GM12878 (cell line): ENCODE measurements around the gene SFSWAP. TPM values are rescaled to one million over a fixed set of nuclear protein-coding genes. Genes with fewer than 3 reads are reported as not detected.

Source experiments
- ATAC-seq: fragments of 200-7000 bp; cut with Tn5 transposase; 3 replicates; pipeline ENCODE4 v1.9.1; 2020; ENCODE audit warnings: mild to moderate bottlenecking, moderate library complexity
- BruUV-seq: library from RNA; stranded (reverse); fragments of 400-500 nt; replicated peaks from 2 replicates; lab custom pipeline; 2021; lab: Mats Ljungman, UMichigan
- CTCF ChIA-PET: fragments of 300-600 bp; sonication (Branson Sonifier 250); formaldehyde crosslinking; extraction: SDS; loops from one replicate; lab custom pipeline; 2021; ENCODE audit warnings: inconsistent platforms; lab: Yijun Ruan, JAX
- POLR2A ChIA-PET: fragments of 350-600 bp; formaldehyde crosslinking; extraction: SDS; loops from one replicate; lab custom pipeline; 2021; ENCODE audit warnings: inconsistent platforms; lab: Charles Lee
- RAD21 ChIA-PET: fragments of 300-600 bp; sonication (Branson Sonifier 250); formaldehyde crosslinking; loops from one replicate; lab custom pipeline; 2023; ENCODE audit warnings: antibody characterized with exemption; ENCODE audit not compliant: unreplicated experiment; lab: Charles Lee
- SMC1A ChIA-PET: fragments of 300-600 bp; sonication (Branson Sonifier 250); formaldehyde crosslinking; loops from one replicate; lab custom pipeline; 2023; ENCODE audit not compliant: unreplicated experiment, uncharacterized antibody; lab: Charles Lee
- DNase-seq: peaks from one replicate; pipeline ENCODE4 v3.0.0-alpha.2; 2011; ENCODE audit warnings: low read depth, low spot score
- FAIRE-seq: peaks from 3 replicates; lab custom pipeline; 2011; peaks lifted over from hg19 to GRCh38; lab: Jason Lieb, UNC
- H2AFZ ChIP-seq: 2 replicates; pipeline ENCODE4 v1.6.0; 2011; ENCODE audit warnings: low read depth, low read length, control low read depth; ENCODE audit not compliant: control insufficient read depth
- H3K27ac ChIP-seq: 2 replicates; pipeline ENCODE4 v1.5.1; 2011; ENCODE audit warnings: control low read depth; ENCODE audit not compliant: control insufficient read depth, insufficient read depth
- H3K27me3 ChIP-seq, 2 experiments: replicated peaks in 1 of 2; 2 replicates each; pipeline versions ENCODE4 v1.6.0 to v1.6.1; 2011; ENCODE audit warnings: low read length in 1 of 2; ENCODE audit not compliant: control insufficient read depth in 2 of 2, insufficient read depth in 2 of 2
- H3K36me3 ChIP-seq, 2 experiments: 2 replicates each; pipeline ENCODE4 v1.5.1; 2011; ENCODE audit warnings: low read length in 1 of 2; ENCODE audit not compliant: control insufficient read depth in 2 of 2, insufficient read depth in 2 of 2
- H3K4me1 ChIP-seq: 2 replicates; pipeline ENCODE4 v1.6.1; 2011; ENCODE audit warnings: mild to moderate bottlenecking, low read length, moderate library complexity, mixed read lengths; ENCODE audit not compliant: control insufficient read depth, insufficient read depth
- H3K4me2 ChIP-seq: 2 replicates; pipeline ENCODE4 v1.6.0; 2011; ENCODE audit warnings: control low read depth; ENCODE audit not compliant: control insufficient read depth, insufficient read depth
- H3K4me3 ChIP-seq: fragments of 200-600 bp; sonication (generic); 2 replicates; pipeline ENCODE4 v1.5.1; 2016
- H3K79me2 ChIP-seq: 2 replicates; pipeline ENCODE4 v1.6.0; 2011; ENCODE audit warnings: low read length; ENCODE audit not compliant: control insufficient read depth, insufficient read depth
- H3K9ac ChIP-seq: 2 replicates; pipeline ENCODE4 v1.8.0; 2011; ENCODE audit warnings: low read length, control low read depth, mixed read lengths; ENCODE audit not compliant: control insufficient read depth, insufficient read depth
- H3K9me3 ChIP-seq: replicated peaks from 3 replicates; pipeline ENCODE4 v1.5.1; 2011; ENCODE audit warnings: mild to moderate bottlenecking, low read length; ENCODE audit not compliant: control insufficient read depth, insufficient read depth
- H4K20me1 ChIP-seq: 2 replicates; pipeline ENCODE4 v1.6.0; 2011; ENCODE audit not compliant: control insufficient read depth, insufficient read depth
- CBX5 ChIP-seq: sonication (generic); IDR thresholded peaks from 2 replicates; pipeline ENCODE4 v1.6.1; 2016; ENCODE audit warnings: low read depth, moderate library complexity, mild to moderate bottlenecking, inconsistent platforms
- EP300 ChIP-seq, 2 experiments: fragments of 150-350 bp in 1 of 2; IDR thresholded peaks; 2 replicates each; pipeline ENCODE4 v1.6.1; 2011 to 2012; ENCODE audit warnings: low read depth in 2 of 2, low read length in 2 of 2, borderline replicate concordance in 1 of 2, improper control_type of control experiment in 1 of 2, inconsistent platforms in 1 of 2; ENCODE audit not compliant: control insufficient read depth in 1 of 2
- MTA3 ChIP-seq: IDR thresholded peaks from 2 replicates; pipeline ENCODE4 v1.6.1; 2012; ENCODE audit warnings: low read length, inconsistent platforms, borderline replicate concordance
- NKRF ChIP-seq: fragments of 450-650 bp; conservative IDR thresholded peaks from 2 replicates; pipeline ENCODE4 v1.6.1; 2017; ENCODE audit warnings: mild to moderate bottlenecking, moderate library complexity
- POLR2AphosphoS5 ChIP-seq: IDR thresholded peaks from 2 replicates; pipeline ENCODE4 v1.6.1; 2011; ENCODE audit warnings: mild to moderate bottlenecking, low read length, inconsistent platforms
- ZBTB11 ChIP-seq: fragments of 450-650 bp; formaldehyde crosslinking; IDR thresholded peaks from 2 replicates; pipeline ENCODE4 v1.5.0; 2022; ENCODE audit warnings: mild to moderate bottlenecking, missing genetic modification characterization
- WGBS: methylation state at CpG from one replicate; pipeline ENCODE4 v1.1.6; 2016; ENCODE audit warnings: low lambda C conversion rate; ENCODE audit not compliant: insufficient replicate concordance, insufficient coverage; ENCODE audit errors: missing lambda C conversion rate; 5-methylcytosine and 5-hydroxymethylcytosine counted together
- in situ Hi-C: fragments of 300-500 bp; cut with MboI; formaldehyde crosslinking; loops from 9 replicates; pipeline ENCODE4 v1.14.3; 2018; ENCODE audit warnings: mixed read lengths
- intact Hi-C: fragments of 100-400 bp; cut with micrococcal nuclease; formaldehyde crosslinking; loops from one replicate; pipeline ENCODE4 v1.14.2; 2022; ENCODE audit not compliant: unreplicated experiment
- polyA plus RNA-seq, 11 experiments: library from polyadenylated mRNA; depleted of rRNA in 4 of 11; unstranded in 6 of 11; stranded (reverse) in 5 of 11; fragments of >200 nt; fragmentation: Nextera tagmentation in 4 of 11; fragmentation: Illumina TruSeq in 1 of 11; extraction: Ambion mirVana in 4 of 11; extraction: Trizol in 1 of 11; gene quantifications; 1 replicate in 1 of 11; 2 replicates in 10 of 11; pipeline versions ENCODE4 v1.2.1 to v1.2.3, GENCODE V29; 2011 to 2016; ENCODE audit warnings: inconsistent platforms in 2 of 11, missing spikeins in 2 of 11, low read depth in 1 of 11
- total RNA-seq, 4 experiments: library from RNA; depleted of rRNA in 3 of 4; stranded (reverse); fragments of >200 nt in 3 of 4; fragmentation: Illumina TruSeq in 1 of 4; extraction: Trizol in 1 of 4; gene quantifications; 2 replicates each; pipeline versions ENCODE4 v1.2.1 to v1.2.3, GENCODE V29; 2013 to 2021

SFSWAP gene
- total and polyA plus RNA-seq, 10 of the 15 experiments (the other 5 are each of a cell fraction or from before 2014, with no cell fraction given) = 1.8 to 48.6 (median 25.0) TPM

DNA sequence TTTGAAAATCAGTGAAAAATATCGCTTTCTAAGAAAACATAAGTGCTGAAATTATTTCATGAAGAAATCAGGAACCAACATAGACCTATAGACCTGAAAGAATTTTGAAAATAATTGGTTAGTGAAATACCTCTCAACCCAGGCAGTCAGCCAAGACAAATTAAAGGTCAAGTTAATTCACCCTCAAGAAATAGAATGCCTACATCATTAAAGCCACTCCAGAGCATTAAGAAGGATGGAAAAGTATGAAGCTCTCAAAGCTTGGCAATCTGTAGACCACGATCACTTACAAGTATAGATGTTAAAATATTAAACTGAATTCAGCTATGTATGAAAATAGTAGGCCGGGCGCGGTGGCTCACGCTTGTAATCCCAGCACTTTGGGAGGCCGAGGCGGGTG, 48.3 kb downstream of the SFSWAP start (continued):
- TF ChIP-seq ZBTB11 (CRISPR knock-in tag) = no peak
- TF ChIP-seq CBX5 = no peak
- TF ChIP-seq POLR2AphosphoS5 = no peak
- TF ChIP-seq MTA3 = no peak

DNA sequence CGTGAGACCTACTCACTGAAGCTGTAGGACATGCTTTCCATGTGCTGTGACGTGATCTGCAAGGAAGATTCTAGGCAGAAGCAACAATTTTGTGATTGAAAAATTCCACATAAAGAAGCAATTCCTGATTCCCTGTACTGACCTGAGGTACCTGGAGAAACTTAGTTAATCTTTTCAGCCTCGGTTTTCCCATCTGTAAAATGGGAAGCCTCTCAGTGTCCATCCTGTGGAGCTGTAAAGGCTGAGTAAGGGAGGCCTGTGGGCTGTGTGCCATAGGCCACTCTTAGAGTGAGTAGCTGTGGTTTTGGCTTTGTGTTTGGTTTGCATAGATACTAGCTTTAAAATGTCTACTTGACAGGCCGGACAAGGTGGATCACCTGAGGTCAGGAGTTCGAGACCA, 50.7 kb downstream of the SFSWAP start:
- DNase-seq (no peak), ATAC-seq (no peak), FAIRE-seq (no peak)
- RAD21 ChIA-PET = no interaction called here
- no peak for TF ChIP-seq NKRF
- TF ChIP-seq EP300 (IDR thresholded peaks at IDR 0.05; ENCODE audit: borderline replicate concordance in 1 of 2, control insufficient read depth in 1 of 2, low read depth in 2 of 2, low read length in 2 of 2) = no peak
- Histone ChIP-seq H3K4me1 (no peaks in the 10 kb centered on the region; the same call in 1 of the 2 replicates), H2AFZ (no peak overlapping the region), H3K9me3 (no peaks in the 10 kb centered on the region), H3K27ac (no peak overlapping the region), H3K4me2 (no peak overlapping the region), H3K27me3 (no peaks in the 10 kb centered on the region), H3K9ac (no peak overlapping the region), H4K20me1 (no peaks in the 10 kb centered on the region), H3K4me3 (no peak overlapping the region), H3K79me2 (no peaks in the 10 kb centered on the region), H3K36me3 (peaks cover 27 to 28% of the 10 kb centered on the region in 2 experiments)
- intact Hi-C loops (no loop called here), in situ Hi-C loops (no loop called here)
- SMC1A ChIA-PET = no interaction called here
- POLR2A ChIA-PET = no interaction called here
- CTCF ChIA-PET = interaction anchor here (0.9 kb wide), 1 partner anchor 12 kb away, joined by 5 read pairs; no protein-coding TSS in a partner anchor
- 96% methylated on average over 5 of the region's 5 CpGs for WGBS
- no TSS peak for BruUV-seq
